ENCODE data around the gene TLL2.

DNA sequence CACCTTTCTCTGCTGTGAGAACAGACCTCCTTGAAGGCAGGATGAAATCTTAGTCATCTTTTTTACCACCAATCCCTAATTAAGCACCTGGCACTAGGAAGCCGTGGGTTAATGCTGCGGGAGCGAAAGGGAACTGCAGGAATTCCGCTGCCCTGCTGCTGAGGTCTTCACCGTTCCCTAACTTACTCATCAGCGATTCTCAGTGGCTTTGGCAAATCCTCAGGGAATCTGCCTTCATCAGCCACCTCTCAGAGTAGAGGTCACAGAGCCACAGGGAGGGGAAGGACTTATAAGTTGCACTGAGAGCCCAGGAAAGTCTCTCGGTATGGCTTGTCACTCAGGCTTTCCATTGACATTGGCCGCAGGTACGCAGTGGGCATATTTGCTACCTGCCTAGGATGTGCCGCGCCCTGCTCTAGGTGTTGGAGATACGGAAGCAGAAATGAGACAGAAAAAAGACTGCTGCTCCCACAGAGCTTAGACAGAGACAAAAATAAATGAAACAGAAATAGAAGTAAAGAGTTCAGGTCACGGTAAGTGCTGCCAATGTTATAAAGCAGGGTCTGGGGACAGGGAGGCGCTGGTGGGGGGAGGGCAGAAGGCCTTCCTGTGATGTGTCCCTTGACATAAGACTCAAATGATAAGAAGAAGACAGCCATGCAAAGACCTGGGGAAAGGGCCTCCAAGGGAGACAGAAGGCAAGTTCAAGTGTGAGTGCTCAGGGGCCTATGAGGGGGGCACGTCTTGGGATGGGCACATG is 82.3 kb downstream of the TLL2 start:
- TF ChIP-seq, protein P1, sequence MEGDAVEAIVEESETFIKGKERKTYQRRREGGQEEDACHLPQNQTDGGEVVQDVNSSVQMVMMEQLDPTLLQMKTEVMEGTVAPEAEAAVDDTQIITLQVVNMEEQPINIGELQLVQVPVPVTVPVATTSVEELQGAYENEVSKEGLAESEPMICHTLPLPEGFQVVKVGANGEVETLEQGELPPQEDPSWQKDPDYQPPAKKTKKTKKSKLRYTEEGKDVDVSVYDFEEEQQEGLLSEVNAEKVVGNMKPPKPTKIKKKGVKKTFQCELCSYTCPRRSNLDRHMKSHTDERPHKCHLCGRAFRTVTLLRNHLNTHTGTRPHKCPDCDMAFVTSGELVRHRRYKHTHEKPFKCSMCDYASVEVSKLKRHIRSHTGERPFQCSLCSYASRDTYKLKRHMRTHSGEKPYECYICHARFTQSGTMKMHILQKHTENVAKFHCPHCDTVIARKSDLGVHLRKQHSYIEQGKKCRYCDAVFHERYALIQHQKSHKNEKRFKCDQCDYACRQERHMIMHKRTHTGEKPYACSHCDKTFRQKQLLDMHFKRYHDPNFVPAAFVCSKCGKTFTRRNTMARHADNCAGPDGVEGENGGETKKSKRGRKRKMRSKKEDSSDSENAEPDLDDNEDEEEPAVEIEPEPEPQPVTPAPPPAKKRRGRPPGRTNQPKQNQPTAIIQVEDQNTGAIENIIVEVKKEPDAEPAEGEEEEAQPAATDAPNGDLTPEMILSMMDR (IDR thresholded peaks at IDR 0.05; ENCODE audit: borderline replicate concordance, extremely low read depth, low read length, poor library complexity, severe bottlenecking) = no peak
- no peak for TF ChIP-seq EZH2 (IDR thresholded peaks at IDR 0.05; ENCODE audit: borderline replicate concordance, low read depth, low read length, severe bottlenecking)
